WERI-Rb-1 (cell line): ENCODE results near the gene IP6K1.

Source experiments
- DNase-seq: peaks from one replicate; pipeline ENCODE4 v3.0.0-alpha.2; 2020
- H3K27ac ChIP-seq: fragments of 250-450 bp; sonication (Bioruptor Pico); 2 replicates; pipeline ENCODE4 v1.5.1; 2020; ENCODE audit warnings: mild to moderate bottlenecking, moderate library complexity
- H3K27me3 ChIP-seq: fragments of 250-450 bp; sonication (Bioruptor Pico); 2 replicates; pipeline ENCODE4 v1.5.1; 2021; ENCODE audit warnings: mild to moderate bottlenecking, low read depth, moderate library complexity; ENCODE audit not compliant: insufficient read depth, severe bottlenecking
- H3K36me3 ChIP-seq: fragments of 250-450 bp; sonication (Bioruptor Pico); 2 replicates; pipeline ENCODE4 v1.5.1; 2020; ENCODE audit warnings: mild to moderate bottlenecking, moderate library complexity
- H3K4me3 ChIP-seq: 2 replicates; pipeline ENCODE4 v1.5.1; 2011; ENCODE audit warnings: low read depth, mild to moderate bottlenecking, control low read depth, low read length
- H3K9me3 ChIP-seq: fragments of 250-450 bp; sonication (Bioruptor Pico); 2 replicates; pipeline ENCODE4 v1.5.1; 2021; ENCODE audit warnings: mild to moderate bottlenecking, moderate library complexity; ENCODE audit not compliant: severe bottlenecking
- CTCF ChIP-seq: IDR thresholded peaks from 2 replicates; pipeline ENCODE4 v1.5.1; 2011; ENCODE audit warnings: low read depth, mild to moderate bottlenecking, control low read depth, inconsistent platforms, low read length

IP6K1 gene

DNA sequence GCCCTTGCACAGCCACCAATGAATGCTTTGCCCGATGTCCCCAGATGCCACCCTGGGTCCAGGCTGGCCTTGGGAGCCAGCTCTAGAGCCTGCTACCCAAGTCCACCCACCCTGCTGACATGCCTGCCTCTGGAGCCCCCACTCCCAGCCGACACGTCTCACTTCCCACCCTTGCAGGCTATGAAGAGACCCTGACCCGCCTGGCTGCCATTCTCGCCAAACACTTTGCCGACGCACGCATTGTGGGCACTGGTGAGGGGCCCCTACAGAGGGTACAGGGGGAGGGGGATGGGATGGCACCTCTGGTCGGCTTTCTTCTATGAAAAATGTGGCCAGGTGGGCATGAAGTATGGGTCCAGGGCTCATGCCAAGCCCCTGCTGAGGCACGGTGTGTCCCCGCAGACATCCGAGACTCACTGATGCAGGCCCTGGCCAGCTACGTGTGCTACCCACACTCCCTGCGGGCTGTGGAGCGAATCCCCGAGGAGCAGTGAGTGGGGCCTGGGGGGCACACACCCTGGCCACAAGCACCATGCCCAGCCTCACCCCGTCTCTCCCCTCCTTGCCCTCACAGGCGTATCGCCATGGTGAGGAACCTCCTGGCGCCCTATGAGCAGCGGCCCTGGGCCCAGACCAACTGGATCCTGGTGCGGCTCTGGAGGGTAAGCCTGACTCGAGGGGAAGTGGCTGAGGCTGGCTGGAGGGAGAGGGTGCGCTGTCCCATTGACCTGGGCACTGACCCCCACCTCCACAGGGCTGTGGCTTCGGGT is 72.8 kb downstream of the IP6K1 start:
- no peak overlapping the region for H3K27ac ChIP-seq
- H3K4me3 ChIP-seq, result no peak overlapping the region
- no peak for DNase-seq
- peaks cover 15% of the 10 kb centered on the region; the same call in 1 of the 2 replicates for H3K36me3 ChIP-seq
- TF ChIP-seq CTCF, result no peak
- H3K27me3 ChIP-seq, result no peaks in the 10 kb centered on the region
- no peaks in the 10 kb centered on the region for H3K9me3 ChIP-seq

- Histone ChIP-seq H3K36me3 (peaks cover 12% of the 10 kb centered on the region; the same call in 1 of the 2 replicates), H3K27ac (no peak overlapping the region), H3K27me3 (no peaks in the 10 kb centered on the region), H3K9me3 (no peaks in the 10 kb centered on the region), H3K4me3 (no peak overlapping the region)
- DNase-seq, result no peak
- TF ChIP-seq CTCF, result no peak
Measured at GRCh38 chr3:49712631-49713317, 73.6 kb downstream of the IP6K1 start.

DNA sequence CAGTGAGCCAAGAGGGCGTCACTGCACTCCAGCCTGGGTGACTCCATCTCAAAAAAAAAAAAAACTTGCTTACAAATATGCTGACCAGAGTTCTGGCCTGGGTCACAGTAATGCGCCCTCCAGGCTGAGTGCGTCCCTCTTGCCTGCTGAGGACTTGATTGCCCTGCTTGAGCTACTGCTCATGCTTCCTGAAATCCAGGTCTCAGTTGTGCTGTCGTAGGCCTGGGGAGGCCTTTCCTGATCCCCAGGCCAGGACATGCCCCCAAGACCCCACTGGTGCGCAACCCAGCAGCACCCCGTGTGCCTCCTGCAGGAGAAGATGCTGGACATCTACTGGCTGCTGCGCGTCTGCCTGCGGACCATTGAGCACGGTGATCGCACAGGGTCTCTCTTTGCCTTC is 74.2 kb downstream of the IP6K1 start:
- DNase-seq, result no peak
- no peak for TF ChIP-seq CTCF
- H3K27me3 ChIP-seq, result no peaks in the 10 kb centered on the region
- H3K36me3 ChIP-seq, result peaks cover 12% of the 10 kb centered on the region; the same call in 1 of the 2 replicates
- no peak overlapping the region for H3K4me3 ChIP-seq
- no peak overlapping the region for H3K27ac ChIP-seq
- H3K9me3 ChIP-seq, result no peaks in the 10 kb centered on the region

- peaks cover 11% of the 10 kb centered on the region; the same call in 1 of the 2 replicates for H3K36me3 ChIP-seq
- H3K27me3 ChIP-seq, result no peaks in the 10 kb centered on the region
- no peak for DNase-seq
- no peak overlapping the region for H3K27ac ChIP-seq
- no peaks in the 10 kb centered on the region for H3K9me3 ChIP-seq
- no peak overlapping the region for H3K4me3 ChIP-seq
- no peak for TF ChIP-seq CTCF
Measured at GRCh38 chr3:49711489-49711888, 74.9 kb downstream of the IP6K1 start.

DNA sequence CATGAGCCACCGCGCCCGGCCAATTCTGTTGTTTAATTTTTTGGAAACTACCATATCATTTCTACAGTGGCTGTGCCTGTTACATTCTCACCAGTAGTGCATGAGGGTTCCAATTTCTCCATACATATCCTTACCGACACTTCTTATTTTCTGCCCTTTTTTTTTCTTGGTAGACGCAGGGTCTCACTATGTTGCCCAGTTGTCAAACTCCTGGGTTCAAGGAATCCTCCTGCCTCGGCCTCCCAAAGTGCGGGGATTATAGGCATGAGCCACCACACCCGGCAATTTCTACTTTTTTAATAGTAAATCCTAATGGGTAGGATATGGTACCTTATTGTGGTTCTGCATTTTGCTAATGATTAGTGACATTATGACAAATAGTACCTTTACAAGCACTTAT is 76.5 kb downstream of the IP6K1 start:
- Histone ChIP-seq H3K9me3 (no peaks in the 10 kb centered on the region), H3K27ac (no peak overlapping the region), H3K4me3 (no peak overlapping the region), H3K27me3 (no peaks in the 10 kb centered on the region), H3K36me3 (peaks cover 4% of the 10 kb centered on the region; the same call in 1 of the 2 replicates)
- DNase-seq, result no peak
- no peak for TF ChIP-seq CTCF
